GM19468 (cell line): ENCODE results near the gene GJB2.

Experiments used
- ATAC-seq: cut with Tn5 transposase; IDR thresholded peaks from one replicate; pipeline ENCODE4 v1.9.1; 2021; ENCODE audit warnings: mild to moderate bottlenecking, moderate library complexity, moderate number of reproducible peaks; ENCODE audit not compliant: unreplicated experiment; ENCODE audit errors: extremely low read depth

GJB2 gene

DNA sequence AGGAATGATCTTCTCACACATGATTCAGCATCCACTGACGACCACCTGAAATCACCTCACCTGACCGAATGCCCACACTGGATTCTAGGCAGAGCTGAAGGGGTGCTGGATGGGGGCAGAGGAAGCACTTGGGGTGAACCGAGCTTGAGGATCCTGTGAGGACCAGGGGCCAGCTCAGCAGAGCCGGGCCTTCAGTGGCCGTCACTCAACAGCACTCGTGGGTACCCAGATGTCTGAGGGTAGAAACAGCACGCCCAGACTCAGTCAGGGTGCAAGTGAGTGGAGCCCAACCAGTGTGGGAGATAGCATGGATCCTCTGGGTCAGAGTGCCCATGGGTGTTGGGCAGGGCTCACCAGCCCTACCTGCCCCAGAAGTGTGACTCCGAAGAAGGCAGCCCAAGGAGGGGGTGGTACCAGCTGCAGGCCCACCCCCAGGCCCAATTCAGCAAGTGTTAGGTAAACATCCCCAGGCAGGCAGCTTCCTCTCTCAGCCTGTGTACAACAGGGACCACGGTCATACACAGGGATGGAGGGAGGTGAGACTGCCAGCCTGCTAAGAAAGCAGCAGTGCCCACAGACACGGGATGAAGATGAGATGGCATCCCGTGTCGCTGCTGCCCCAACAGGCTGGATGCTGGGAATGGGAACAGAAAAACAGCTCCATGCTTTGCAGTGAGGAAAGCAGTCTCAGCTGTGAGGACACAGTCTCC is 48.4 kb downstream of the GJB2 start:
- no peak for ATAC-seq

DNA sequence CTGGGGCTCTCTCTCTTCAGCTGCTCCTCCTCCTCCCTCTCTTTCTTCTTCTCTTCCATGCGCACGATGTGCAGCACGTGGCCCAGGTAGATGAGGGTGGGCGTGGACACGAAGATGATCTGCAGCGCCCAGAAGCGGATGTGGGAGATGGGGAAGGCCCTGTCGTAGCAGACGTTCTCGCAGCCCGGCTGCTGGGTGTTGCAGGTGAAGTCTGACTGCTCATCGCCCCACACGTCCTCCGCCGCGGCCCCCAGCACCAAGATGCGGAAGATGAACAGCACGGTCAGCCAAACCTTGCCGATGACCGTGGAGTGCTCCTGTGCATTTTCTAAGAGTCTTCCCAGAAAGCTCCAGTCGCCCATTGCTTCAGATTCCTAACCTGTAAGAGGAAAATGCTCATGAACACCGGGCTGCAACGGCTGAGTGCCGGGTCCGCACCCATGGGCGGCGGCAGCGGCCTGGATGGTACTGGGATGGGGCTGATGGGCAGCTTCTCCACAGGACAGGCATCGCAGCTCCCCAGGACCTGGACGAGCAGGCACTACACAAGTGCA is 49.7 kb downstream of the GJB2 start:
- ATAC-seq, result no peak

- ATAC-seq, result no peak
Observed at GRCh38 chr13:20142023-20142926, 50.5 kb downstream of the GJB2 start.

- no peak for ATAC-seq
Observed at GRCh38 chr13:20141238-20142022, 51.3 kb downstream of the GJB2 start.

GRCh38 chr13:20140487-20140886 is 52.3 kb downstream of the GJB2 start:
- no peak for ATAC-seq

DNA sequence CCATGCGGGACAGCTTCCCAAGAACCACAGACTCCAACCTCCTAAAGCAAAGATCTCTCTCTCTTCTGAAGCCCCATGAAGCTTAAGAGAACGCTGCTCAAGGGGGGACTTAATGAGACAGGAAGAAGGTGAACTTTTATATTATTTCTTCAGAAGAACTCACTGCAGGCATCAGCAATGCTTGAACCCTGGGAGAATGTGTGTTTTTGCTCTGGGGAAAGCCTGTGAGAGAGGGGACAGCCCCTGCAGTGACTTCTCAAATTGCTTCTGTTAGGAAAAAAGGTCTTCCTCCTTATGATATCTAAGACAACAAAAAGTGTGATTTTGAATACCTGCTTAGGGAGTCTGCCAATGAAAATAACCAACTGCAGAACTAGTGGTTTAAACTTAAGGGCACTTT is 54.9 kb downstream of the GJB2 start:
- ATAC-seq, result no peak
